Inflammatory macrophage treated with lipopolysaccharide for 4 hours (primary cell): ENCODE results near the gene MYOM1.
A peak's percentile ranks its signal among the peaks of the same experiment; 100 is the strongest.
"Not testable (repeated sequence)": the region's sequence is repeated elsewhere in the genome, so short reads cannot be mapped to it uniquely, and the experiment has no call there.

Experiments used
- DNase-seq: peaks from one replicate; pipeline ENCODE4 v3.0.0-alpha.2; 2020

MYOM1 gene

DNA sequence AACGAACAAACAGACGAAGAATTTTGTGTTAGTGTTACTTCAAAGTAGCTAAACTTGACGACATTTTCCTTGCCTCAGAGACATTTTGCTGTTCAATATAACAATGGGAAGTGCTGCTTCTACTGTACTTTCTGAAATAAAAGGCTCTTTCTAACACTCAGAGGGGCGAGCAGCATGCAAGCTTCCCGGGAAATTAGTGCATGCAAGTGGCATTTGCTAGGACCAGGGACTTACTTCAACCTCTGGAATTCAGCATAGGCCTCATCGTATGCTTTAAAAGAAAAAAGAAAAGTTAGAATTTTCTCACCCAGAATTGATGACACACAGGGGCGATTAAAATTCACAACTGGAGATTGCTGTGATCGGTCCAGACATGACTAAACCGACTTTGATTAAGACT, 144.3 kb downstream of the MYOM1 start:
- DNase-seq, result no peak

DNA sequence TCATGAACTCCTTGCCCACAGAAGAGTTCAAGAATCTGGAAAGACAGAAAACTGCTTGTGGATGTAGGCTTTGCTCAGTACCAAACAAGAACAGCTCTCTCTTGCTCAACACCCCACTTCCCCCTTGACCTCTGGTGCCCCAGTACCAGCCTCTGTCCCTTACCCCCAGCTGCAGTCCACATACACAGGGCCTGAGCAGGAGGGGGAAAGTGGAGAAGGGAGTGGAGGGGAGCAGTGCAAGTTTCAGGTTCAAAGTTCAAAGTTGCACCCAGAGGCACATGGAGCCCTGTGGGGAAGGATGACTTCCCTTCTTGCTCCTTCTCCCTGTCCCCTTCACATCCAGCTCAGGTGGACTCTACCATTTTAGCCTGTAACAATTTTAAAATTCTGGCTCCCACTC, 145.7 kb downstream of the MYOM1 start:
- DNase-seq, result peak; percentile 16

DNA sequence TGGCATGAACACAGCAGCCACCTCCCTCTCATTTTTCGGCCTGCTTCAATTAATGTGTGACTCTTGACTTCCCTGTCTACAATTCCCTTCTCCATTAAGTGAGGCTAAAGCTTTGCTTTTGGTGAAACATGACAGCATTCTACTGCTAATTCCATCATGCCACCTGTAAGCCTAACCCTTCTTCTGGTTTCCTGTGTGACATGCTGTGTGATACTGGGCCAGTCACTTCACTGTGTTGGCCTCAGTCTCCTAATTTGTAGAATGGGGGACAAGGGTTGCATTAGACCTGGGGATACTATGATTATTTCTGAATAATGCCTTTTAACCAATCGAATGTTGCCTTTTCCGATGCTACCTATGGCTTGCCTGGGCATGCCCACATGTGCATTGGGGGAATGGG, 146.4 kb downstream of the MYOM1 start:
- DNase-seq, result not testable (repeated sequence)

DNA sequence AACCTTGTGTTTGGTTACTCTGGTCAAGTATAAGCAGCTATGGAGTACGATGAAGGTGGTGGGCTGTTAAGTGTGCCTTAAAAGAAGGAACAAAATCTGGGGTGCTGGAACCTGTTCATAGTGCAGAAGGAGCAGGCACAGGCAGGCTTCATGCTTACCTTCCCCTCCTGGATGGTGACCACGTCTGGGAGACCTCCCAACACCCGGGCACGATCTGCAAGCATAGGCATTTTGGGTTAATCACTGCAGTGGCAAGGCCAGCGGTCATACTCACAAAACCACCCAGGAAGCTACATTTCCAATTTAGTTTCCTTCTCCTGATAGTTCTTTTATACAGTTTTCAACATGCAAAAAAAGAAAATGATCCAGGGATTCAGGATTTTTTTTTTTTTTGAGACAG, 148.1 kb downstream of the MYOM1 start:
- DNase-seq, result no peak

DNA sequence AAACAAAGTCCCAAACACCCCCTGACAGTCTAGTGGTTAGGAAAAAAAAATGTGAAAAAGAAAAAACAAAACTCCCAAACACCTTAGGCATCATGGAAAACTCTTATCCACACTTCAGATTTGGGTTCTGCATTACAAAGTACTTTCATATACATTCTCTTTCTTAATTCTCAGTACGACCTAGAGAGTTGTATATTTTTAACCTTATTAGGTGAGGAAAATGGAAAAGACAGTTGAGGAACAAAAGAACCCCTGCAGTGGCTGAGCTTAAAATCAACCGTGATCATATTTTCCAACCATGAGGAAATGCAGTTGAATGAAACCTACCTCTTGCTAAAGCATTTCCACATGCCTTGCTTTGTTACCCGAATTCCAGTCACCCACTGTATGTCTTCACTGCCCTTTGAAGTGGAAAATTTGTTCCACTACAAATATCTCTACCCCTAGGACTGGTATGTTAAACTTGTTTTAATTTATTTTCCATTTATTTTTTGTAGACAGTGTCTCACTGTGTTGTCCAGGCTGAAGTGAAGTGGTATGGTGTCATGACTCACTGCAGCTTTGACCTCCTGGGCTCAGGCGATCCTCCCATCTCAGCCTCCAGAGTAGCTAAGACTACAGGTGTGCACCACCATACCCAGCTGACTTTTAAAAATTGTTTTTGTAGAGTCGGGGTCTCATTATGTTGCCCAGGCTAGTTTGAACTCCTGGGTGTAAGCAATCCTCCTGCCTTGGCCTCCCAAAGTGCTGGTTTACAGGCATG, 149.9 kb downstream of the MYOM1 start:
- DNase-seq, result no peak

DNA sequence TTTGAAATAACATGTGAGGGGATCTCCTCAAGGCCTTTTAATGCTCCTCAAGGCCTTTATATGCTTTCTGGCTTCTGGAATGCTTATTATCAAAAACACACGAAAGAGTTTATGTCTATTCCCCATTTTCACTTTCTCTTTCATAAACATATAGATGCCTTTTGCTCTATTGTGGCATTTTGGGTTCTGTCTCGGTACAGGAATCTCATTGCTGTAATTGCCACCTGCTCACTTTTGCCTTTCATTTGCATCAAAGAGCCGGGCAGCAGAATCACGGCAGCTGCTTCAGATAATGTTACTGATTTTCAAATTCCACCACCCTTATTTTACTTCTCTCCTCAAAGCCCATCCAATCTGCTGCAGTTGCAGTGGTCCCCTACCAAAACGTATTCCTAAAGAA, 152.0 kb downstream of the MYOM1 start:
- peak; percentile 5 for DNase-seq

DNA sequence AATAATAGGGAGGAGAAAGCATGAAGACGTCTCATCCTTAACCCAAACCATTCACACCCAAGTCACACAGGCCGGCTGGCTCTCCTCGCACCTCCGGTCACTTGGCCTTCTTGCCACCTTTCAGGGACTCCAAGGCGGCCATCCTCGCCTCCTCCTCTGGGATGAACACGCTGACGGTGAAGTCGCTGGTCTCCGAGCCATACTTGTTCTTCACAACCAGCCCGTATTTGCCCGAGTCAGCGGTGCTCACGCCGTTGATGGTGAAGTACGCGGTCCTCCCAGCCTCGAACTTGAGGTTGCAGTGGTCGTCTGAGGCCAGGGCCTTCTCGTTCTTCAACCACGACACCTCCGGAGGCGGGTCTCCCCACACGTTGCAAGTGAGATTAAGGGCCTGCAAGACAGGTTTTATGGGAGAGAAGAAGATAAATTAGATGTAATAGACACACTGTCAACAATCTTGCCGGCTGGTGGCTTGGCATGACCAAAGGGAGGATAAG, 152.6 kb downstream of the MYOM1 start:
- DNase-seq, result no peak

DNA sequence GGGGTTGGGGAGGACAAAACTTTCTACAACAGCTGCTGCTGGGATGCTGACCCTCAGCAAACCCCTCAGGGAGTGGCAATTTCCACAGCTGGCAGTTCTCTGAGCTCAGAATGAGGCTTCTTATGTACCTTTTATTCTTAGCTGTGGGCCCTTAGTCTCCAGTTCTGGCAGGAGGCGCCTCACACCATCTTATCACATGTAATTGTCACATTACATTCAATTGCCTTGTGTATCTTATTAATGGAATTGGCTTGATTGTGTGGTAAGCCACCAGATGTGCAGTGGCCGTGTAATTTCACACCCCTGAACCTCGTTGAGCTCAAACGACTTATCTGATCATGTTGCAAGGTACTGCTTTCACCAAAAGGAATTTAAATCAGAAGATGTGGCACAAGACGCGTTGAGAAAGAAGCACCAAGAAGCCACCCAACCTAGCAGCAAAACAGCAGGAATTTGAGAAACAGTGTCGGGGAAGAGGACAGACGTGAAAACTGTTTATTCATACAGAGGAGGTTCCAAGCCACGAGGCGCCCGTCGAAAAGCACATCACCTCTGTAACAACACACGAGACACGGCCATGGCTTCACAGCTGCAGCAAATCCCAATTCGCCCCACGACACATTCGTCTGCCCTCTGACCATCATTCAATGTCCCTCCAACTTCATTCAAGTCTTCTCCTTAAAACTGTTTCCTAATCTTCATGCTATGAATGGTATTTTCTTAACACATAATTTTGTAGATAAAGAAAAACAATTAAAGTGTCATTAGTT, 153.2 kb downstream of the MYOM1 start:
- DNase-seq, result no peak

DNA sequence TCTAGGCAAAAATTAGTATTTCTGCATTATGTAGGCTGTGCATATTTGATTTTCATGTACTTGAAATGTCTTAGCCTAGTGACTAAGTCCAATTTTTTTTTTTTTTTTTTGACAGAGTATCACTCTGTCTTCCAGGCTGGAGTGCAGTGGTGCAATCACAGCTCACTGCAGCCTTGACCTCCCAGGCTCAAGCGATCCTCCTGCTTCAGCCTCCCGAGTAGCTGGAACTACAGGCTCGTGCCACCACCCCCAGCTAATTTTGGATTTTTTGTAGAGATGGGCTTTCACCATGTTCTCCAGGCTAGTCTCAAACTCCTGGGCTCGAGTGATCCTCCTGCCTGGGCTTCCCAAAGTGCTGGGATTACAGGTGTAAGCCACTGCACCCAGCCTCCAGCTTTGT, 156.0 kb downstream of the MYOM1 start:
- not testable (repeated sequence) for DNase-seq

DNA sequence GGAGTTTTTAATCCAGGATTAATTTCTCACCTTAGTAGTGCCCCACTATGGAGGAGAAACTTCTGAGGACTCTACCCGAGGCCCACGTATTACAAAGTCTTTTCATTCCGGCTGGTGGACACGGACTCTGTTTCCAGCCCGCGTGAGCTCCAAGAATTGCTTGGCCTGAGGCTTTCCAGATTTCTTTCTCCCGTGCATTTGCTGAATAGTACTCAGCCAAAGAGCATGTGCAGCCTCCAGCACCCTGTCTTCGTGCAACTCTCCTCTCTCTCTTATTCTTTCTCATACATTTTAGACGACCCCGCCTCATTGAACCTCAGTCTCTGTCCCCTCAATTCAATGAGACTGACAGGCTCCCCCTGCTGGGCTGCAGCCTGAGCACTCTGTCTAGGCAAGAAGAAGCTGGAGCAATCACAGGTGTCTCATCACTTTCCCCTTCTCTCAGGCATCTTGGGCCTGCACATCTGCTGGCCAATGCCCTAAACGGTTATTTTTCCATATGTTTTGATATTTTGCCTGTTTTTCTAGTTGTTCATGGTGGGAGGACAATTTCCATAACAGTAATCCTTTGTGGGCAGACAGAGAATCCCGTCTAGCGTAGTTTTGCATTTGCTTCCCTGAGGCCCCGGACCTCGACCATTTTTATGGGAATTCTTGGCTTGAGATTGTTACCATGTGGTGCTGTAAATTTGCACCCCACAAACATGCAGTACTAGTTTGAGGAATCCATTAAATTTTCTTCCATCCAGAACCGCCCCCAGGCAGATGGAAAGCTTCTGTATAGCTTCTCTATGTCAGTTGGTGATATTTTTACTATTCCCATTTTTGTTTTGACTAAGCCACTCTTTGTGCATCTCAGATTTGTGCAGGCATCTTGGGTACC, 156.7 kb downstream of the MYOM1 start:
- peak; percentile 33 for DNase-seq

DNA sequence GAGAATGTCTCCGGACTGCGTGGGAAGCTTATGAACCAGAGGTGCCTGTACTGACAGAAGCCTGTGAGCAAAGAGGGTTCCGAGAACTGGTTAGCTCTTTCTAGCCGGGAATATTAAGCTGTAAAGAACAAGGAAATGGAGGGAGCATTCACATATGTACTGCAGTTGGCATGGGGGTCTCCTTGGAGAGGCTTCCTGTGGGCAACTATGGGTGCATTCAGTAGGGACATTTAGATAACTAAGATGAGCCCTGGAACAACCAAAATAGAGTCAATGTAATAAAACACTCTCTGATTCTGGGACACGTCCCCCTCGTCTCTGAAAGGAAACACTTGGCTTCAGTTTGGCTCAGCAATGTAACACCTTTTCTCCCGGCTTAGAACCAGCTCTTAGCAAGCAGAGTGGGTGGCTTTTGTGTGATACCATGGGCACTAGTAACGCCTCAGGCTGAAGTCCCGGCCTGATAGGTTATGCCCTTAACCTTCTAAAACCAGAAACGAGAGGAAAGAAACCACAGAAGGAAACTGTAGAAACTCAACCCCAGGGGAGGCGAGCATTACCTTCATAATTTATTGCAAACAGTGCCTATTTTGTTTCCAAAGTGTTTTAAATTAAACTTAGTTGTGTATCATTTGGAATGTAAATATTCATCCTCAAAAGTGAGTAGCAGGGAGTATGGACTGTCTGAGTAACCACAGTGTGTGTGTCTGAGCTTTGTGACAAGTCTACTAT, 158.0 kb downstream of the MYOM1 start:
- no peak for DNase-seq

DNA sequence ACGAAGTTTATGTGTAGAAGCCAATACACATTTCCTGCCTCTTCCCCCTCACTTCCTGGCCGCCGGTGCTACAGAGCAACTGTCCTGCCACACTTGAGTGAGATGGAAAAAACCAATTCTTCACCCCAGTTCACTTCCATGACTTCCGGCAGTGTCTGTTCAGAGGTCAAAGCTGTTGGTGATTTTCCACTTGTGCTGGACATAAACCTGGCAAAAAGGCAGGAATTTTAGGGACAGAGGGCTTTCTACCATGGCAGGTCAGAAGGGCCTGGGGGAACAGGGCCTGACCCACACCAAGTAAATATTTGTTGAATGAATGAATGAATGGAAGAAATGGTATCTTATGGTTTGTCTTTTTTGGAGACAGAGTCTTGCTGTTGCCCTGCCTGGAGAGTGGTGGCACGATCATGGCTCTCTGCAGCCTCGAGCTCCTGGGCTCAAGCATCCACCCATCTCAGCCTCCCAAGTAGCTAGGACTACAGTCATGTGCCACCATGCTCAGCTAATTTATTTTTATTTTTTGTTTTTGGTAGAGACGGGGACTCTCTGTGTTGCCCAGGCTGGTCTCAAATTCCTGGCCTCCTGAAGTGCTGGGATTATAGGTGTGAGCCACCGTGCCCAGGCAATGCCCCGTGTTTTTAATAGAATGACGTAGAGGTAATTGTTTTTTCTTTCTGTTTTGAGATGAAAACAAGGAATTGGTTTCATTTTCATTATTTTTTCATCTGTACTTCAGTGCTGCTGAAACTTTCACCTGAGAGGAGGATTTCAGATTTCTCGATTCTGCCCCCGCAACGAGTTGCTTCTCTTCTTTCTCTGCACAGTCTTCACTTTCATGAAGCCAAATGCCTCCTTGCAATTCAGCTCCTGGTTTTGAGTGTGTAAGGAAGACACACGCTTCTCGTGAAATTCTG, 158.8 kb downstream of the MYOM1 start:
- no peak for DNase-seq

DNA sequence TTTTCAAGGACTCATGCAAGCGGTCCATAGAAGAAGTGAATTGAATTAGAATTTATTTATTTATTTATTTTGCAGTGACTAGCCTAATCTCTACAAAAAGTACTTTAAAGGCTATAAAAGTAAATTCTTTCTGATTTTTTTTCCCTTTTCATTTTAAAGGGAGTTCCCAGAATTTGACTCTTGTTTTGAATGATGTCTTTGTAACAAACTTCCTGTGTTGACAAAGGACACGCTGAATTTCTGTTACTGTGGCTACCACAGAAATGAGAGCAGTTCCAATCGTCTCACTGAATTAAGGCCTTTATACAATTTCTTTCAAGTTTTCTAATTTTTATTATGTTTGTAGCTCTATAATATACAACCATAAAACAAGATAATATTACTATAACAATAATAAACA, 160.5 kb downstream of the MYOM1 start:
- DNase-seq, result peak; percentile 21

DNA sequence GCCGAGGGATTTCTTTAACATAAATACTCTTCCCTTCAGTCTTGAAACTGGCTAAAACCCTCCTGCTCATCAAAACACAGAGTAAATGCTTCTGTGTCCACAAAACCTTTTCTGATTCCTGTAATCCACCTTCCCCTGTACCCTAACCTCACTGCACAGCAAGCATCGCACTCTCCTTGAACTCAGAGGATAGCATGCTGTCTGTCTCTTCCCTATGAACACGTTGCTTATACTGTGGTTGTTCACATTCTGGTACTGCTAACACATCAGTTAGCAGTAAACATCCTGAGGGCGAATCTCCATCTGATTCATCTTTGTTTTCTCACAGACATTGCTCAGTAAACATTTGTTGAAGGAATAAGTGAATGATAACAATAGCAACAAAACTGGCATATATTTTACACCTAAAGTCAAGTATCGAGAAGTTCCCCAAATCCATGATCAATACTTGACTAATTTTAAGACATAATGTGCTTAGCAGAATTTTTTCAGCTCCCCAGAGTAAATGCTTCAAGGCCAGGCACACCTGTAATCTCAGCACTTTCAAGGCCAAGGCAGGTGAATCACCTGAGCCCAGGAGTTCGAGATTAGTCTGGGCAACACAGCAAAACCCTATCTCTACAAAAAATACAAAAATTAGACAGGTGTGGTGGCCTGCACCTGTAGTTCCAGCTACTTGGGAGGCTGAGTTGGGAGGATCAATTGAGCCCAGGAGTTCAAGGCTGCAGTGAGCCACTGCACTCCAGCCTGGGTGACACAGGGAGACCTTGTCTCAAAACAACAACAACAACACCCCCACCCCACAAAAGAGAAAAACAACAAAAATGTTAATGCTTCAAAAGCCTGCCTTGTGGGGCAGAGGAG, 161.2 kb downstream of the MYOM1 start:
- no peak for DNase-seq

DNA sequence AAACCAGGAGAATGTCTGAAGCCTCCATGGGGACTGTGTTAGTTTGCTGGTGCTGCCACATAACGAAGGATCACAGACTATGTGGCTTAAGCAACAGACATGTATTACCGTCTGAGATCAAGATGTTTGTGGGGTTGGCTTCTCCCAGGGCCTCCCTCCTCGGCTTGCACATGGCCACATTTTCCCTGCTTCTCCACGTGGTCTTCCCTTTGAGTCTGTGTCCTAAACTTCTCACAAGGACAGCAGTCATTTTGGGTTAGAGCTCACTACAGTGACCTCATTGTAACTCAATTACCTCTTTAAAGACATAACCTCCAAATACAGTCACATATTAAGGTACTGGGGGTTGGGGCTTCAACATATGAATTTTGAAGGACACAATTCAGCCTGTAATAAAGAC, 162.2 kb downstream of the MYOM1 start:
- DNase-seq, result no peak

DNA sequence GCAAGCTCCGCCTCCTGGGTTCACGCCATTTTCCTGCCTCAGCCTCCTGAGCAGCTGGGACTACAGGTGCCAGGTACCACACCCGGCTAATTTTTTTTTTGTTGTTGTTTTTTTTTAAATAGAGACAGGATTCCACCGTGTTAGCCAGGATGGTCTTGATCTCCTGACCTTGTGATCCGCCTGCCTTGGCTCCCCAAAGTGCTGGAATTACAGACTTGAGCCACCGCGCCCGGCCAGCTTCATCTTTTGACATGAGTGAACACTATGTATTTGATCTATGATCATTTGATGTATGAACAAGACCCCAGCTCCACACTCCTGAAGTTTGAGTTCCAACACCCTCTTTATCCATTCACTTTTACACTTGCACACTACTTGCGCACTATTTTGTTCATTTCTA, 163.5 kb downstream of the MYOM1 start:
- DNase-seq, result no peak

DNA sequence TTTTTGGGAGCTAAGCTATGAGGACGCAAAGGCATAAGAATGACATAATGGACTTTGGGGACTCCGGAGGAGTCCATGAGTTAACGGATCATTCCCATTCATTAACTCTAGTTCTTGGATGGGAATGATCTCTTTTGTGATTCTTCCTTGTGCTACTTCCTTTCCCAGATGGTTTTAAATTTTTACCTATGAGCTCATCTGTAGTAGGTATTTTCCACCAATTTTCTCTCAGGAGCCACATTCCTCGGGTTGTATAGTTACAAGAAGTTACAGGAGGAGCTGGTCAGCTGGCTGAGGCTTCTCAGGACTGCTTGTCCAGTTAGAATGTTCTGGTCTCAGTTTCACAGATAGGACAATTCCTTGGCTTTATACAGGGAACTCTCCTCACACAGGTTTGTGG, 164.0 kb downstream of the MYOM1 start:
- no peak for DNase-seq

DNA sequence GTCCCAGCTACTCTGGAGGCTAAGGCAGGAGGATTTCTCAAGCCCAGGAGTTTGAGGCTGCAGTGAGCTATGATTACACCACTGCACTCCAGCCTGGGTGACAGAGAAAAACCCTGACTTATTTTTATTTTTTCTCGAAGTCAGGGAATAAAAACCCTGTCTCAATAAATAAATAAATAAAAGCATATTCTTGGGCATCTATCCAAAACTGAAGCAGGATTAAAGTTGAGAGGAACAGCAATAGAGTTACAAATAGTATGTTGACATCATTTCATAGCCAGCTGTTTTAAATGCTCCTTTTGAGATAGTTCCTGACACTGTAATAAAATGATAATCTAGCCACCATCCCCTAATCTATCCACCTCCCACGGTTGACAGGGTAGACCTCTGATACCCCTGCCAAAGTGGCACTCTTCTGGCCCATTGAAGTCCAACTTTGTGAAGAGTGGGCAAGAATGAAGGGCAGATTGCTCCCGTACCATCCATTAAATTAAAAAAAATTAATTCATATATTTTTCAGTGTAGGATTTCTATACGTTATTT, 164.5 kb downstream of the MYOM1 start:
- no peak for DNase-seq

DNA sequence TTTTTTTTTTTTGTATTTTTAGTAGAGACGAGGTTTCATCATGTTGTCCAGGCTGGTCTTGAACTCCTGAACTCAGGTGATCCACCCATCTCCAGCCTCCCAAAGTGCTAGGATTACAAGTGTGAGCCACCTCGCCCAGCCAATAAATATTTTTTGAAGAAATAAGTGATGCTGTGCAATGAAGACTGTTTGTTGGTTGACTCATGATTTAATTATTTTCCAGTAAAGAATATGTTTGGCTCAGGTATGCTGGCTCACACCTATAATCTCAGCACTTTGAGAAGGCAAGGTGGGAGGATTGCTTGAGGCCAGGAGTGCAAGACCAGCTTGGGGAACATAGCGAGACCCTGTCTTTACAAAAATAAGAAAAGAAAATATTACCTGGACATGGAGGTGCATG, 165.0 kb downstream of the MYOM1 start:
- DNase-seq, result no peak

DNA sequence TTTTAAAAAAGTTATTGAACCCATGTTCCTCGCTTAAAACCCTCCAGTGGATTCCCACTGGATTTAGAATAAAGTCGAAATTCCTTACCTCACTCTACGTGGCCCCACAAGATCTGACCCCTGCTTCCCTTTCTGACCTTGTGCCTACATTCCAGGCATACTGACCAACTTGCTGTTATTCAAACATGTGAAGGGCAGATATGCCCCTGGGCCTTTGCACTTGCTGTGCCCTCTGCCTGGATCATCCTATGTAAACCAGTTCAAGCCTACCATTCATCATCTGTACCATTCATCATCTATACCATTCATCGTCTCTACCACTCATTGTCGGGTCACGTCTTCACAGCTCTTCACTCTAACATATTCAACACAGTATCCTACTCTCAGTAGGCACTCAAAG, 165.6 kb downstream of the MYOM1 start:
- DNase-seq, result no peak
